ENCODE measurements around the gene NTN4. TPM values are rescaled to one million over a fixed set of nuclear protein-coding genes. Genes with fewer than 3 reads are reported as not detected.
"Not testable (repeated sequence)": the region's sequence is repeated elsewhere in the genome, so short reads cannot be mapped to it uniquely, and the experiment has no call there.

NTN4 gene
- polyA plus RNA-seq, 1 donor from 2014 or later, result not detected

- no peaks in the 10 kb centered on the region for H3K36me3 Mint-ChIP-seq
- H3K4me3 Mint-ChIP-seq, result no peak overlapping the region
Observed at GRCh38 chr12:95687937-95688336, 102.6 kb downstream of the NTN4 start.

GRCh38 chr12:95683418-95683817 lies 107.1 kb downstream of the NTN4 start:
- Mint-ChIP-seq H3K27ac (no peak overlapping the region), H3K4me3 (no peak overlapping the region), H3K9me3 (no peaks in the 10 kb centered on the region), H3K4me1 (peaks cover 0 to 2% (median 0%) of the 10 kb centered on the region in 3 donors), H3K36me3 (no peaks in the 10 kb centered on the region), H3K27me3 (peaks cover 4% of the 10 kb centered on the region)

More at GRCh38 chr12:95687937-95688336, 102.6 kb downstream of the NTN4 start:
- peaks cover 4% of the 10 kb centered on the region for H3K27me3 Mint-ChIP-seq
- H3K27ac Mint-ChIP-seq, result no peak overlapping the region
- peaks cover 0 to 2% (median 0%) of the 10 kb centered on the region in 3 donors for H3K4me1 Mint-ChIP-seq
- no peaks in the 10 kb centered on the region for H3K9me3 Mint-ChIP-seq

GRCh38 chr12:95681210-95681765 lies 109.3 kb downstream of the NTN4 start:
- H3K27ac Mint-ChIP-seq, result no peak overlapping the region
- no peak overlapping the region for H3K4me3 Mint-ChIP-seq
- H3K36me3 Mint-ChIP-seq, result no peaks in the 10 kb centered on the region
- peaks cover 2% of the 10 kb centered on the region for H3K27me3 Mint-ChIP-seq
- peaks cover 0 to 2% (median 0%) of the 10 kb centered on the region in 3 donors for H3K4me1 Mint-ChIP-seq
- H3K9me3 Mint-ChIP-seq, result peaks cover 0 to 2% (median 2%) of the 10 kb centered on the region in 3 donors

GRCh38 chr12:95678684-95679083 lies 111.9 kb downstream of the NTN4 start:
- peaks cover 0 to 2% (median 2%) of the 10 kb centered on the region in 3 donors for H3K9me3 Mint-ChIP-seq
- H3K4me3 Mint-ChIP-seq, result no peak overlapping the region
- H3K27me3 Mint-ChIP-seq, result no peaks in the 10 kb centered on the region
- H3K4me1 Mint-ChIP-seq, result peaks cover 0 to 2% (median 0%) of the 10 kb centered on the region in 3 donors
- no peaks in the 10 kb centered on the region for H3K36me3 Mint-ChIP-seq
- H3K27ac Mint-ChIP-seq, result no peak overlapping the region

GRCh38 chr12:95677782-95678181 lies 112.8 kb downstream of the NTN4 start:
- not testable (repeated sequence) for H3K27me3 Mint-ChIP-seq, H3K9me3 Mint-ChIP-seq, H3K36me3 Mint-ChIP-seq, H3K27ac Mint-ChIP-seq, H3K4me1 Mint-ChIP-seq, H3K4me3 Mint-ChIP-seq

GRCh38 chr12:95674631-95675030 lies 115.9 kb downstream of the NTN4 start:
- Mint-ChIP-seq H3K9me3 (peaks cover 0 to 2% (median 2%) of the 10 kb centered on the region in 3 donors), H3K4me3 (no peak overlapping the region), H3K27ac (no peak overlapping the region), H3K36me3 (no peaks in the 10 kb centered on the region), H3K27me3 (peaks cover 7% of the 10 kb centered on the region), H3K4me1 (peaks cover 0 to 2% (median 0%) of the 10 kb centered on the region in 3 donors)

GRCh38 chr12:95674163-95674562 lies 116.4 kb downstream of the NTN4 start:
- peaks cover 7% of the 10 kb centered on the region for H3K27me3 Mint-ChIP-seq
- no peaks in the 10 kb centered on the region for H3K36me3 Mint-ChIP-seq
- no peak overlapping the region for H3K27ac Mint-ChIP-seq
- peaks cover 0 to 2% (median 0%) of the 10 kb centered on the region in 3 donors for H3K4me1 Mint-ChIP-seq
- H3K9me3 Mint-ChIP-seq, result peaks cover 0 to 2% (median 2%) of the 10 kb centered on the region in 3 donors
- H3K4me3 Mint-ChIP-seq, result no peak overlapping the region

- peaks cover 0 to 2% (median 2%) of the 10 kb centered on the region in 3 donors for H3K9me3 Mint-ChIP-seq
- no peak overlapping the region for H3K27ac Mint-ChIP-seq
- H3K4me1 Mint-ChIP-seq, result peaks cover 0 to 2% (median 0%) of the 10 kb centered on the region in 3 donors
- no peaks in the 10 kb centered on the region for H3K36me3 Mint-ChIP-seq
- H3K4me3 Mint-ChIP-seq, result no peak overlapping the region
- H3K27me3 Mint-ChIP-seq, result peaks cover 7% of the 10 kb centered on the region
Observed at GRCh38 chr12:95673576-95673975, 117.0 kb downstream of the NTN4 start.

- Mint-ChIP-seq H3K9me3 (no peaks in the 10 kb centered on the region), H3K27ac (no peak overlapping the region), H3K36me3 (no peaks in the 10 kb centered on the region), H3K27me3 (peaks cover 7% of the 10 kb centered on the region), H3K4me3 (no peak overlapping the region), H3K4me1 (peaks cover 0 to 2% (median 0%) of the 10 kb centered on the region in 3 donors)
Observed at GRCh38 chr12:95672166-95672565, 118.4 kb downstream of the NTN4 start.

- Mint-ChIP-seq H3K27ac (no peak overlapping the region), H3K4me1 (peaks cover 0 to 2% (median 0%) of the 10 kb centered on the region in 3 donors), H3K9me3 (no peaks in the 10 kb centered on the region), H3K36me3 (no peaks in the 10 kb centered on the region), H3K4me3 (no peak overlapping the region), H3K27me3 (peaks cover 8% of the 10 kb centered on the region)
Observed at GRCh38 chr12:95671265-95671664, 119.3 kb downstream of the NTN4 start.

- H3K27ac Mint-ChIP-seq, result no peak overlapping the region
- H3K36me3 Mint-ChIP-seq, result no peaks in the 10 kb centered on the region
- H3K27me3 Mint-ChIP-seq, result peaks cover 8% of the 10 kb centered on the region
- H3K9me3 Mint-ChIP-seq, result peaks cover 0 to 3% (median 0%) of the 10 kb centered on the region in 3 donors
- H3K4me3 Mint-ChIP-seq, result no peak overlapping the region
- no peaks in the 10 kb centered on the region for H3K4me1 Mint-ChIP-seq
Observed at GRCh38 chr12:95663525-95663924, 127.0 kb downstream of the NTN4 start.

- H3K27ac Mint-ChIP-seq, result no peak overlapping the region
- no peaks in the 10 kb centered on the region for H3K4me1 Mint-ChIP-seq
- H3K4me3 Mint-ChIP-seq, result no peak overlapping the region
- no peaks in the 10 kb centered on the region for H3K36me3 Mint-ChIP-seq
- H3K9me3 Mint-ChIP-seq, result peaks cover 0 to 3% (median 0%) of the 10 kb centered on the region in 3 donors
- H3K27me3 Mint-ChIP-seq, result peaks cover 7% of the 10 kb centered on the region
Observed at GRCh38 chr12:95661360-95661759, 129.2 kb downstream of the NTN4 start.

GRCh38 chr12:95658386-95658785 lies 132.2 kb downstream of the NTN4 start:
- peaks cover 0 to 5% (median 0%) of the 10 kb centered on the region in 3 donors for H3K9me3 Mint-ChIP-seq
- no peak overlapping the region for H3K27ac Mint-ChIP-seq
- H3K4me1 Mint-ChIP-seq, result peaks cover 0 to 3% (median 0%) of the 10 kb centered on the region in 3 donors
- no peaks in the 10 kb centered on the region for H3K36me3 Mint-ChIP-seq
- peaks cover 7% of the 10 kb centered on the region for H3K27me3 Mint-ChIP-seq
- no peak overlapping the region for H3K4me3 Mint-ChIP-seq

GRCh38 chr12:95654665-95655064 lies 135.9 kb downstream of the NTN4 start:
- Mint-ChIP-seq H3K27ac (peak overlapping the region in 2 of 3 donors; percentile 92 to 93), H3K4me3 (peak overlapping the region in 1 of 4 donors; percentile 38)
- H3K9me3 Mint-ChIP-seq, H3K4me1 Mint-ChIP-seq, H3K27me3 Mint-ChIP-seq, H3K36me3 Mint-ChIP-seq: not testable (repeated sequence)

- H3K4me3 Mint-ChIP-seq, result peak overlapping the region in 1 of 4 donors; percentile 38
- H3K36me3 Mint-ChIP-seq, result no peaks in the 10 kb centered on the region
- peaks cover 0 to 3% (median 0%) of the 10 kb centered on the region in 3 donors for H3K9me3 Mint-ChIP-seq
- H3K27me3 Mint-ChIP-seq, result peaks cover 1% of the 10 kb centered on the region
- peak overlapping the region in 2 of 3 donors; percentile 92 to 93 for H3K27ac Mint-ChIP-seq
- H3K4me1 Mint-ChIP-seq, result peaks cover 0 to 3% (median 0%) of the 10 kb centered on the region in 3 donors
Observed at GRCh38 chr12:95653771-95654546, 136.6 kb downstream of the NTN4 start.

Measured in IgD-negative memory B cell (primary cell).